CD4-positive, alpha-beta T cell treated with Interleukin-17A for 4 hours (primary cell): ENCODE measurements around the gene LYPD6B.

Experiments
- DNase-seq: peaks from one replicate; pipeline ENCODE4 v3.0.0-alpha.2; 2020; ENCODE audit warnings: mixed read lengths

Gene LYPD6B, protein sequence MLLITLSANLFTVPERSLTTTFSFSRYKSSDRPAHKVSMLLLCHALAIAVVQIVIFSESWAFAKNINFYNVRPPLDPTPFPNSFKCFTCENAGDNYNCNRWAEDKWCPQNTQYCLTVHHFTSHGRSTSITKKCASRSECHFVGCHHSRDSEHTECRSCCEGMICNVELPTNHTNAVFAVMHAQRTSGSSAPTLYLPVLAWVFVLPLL

GRCh38 chr2:149038442-149039212 is at the start of gene LYPD6B:
LYPD6B (plus strand) TSS chr2:149038699; CDS start chr2:149130949, 92,250 bp downstream.
- DNase-seq = no peak

DNA sequence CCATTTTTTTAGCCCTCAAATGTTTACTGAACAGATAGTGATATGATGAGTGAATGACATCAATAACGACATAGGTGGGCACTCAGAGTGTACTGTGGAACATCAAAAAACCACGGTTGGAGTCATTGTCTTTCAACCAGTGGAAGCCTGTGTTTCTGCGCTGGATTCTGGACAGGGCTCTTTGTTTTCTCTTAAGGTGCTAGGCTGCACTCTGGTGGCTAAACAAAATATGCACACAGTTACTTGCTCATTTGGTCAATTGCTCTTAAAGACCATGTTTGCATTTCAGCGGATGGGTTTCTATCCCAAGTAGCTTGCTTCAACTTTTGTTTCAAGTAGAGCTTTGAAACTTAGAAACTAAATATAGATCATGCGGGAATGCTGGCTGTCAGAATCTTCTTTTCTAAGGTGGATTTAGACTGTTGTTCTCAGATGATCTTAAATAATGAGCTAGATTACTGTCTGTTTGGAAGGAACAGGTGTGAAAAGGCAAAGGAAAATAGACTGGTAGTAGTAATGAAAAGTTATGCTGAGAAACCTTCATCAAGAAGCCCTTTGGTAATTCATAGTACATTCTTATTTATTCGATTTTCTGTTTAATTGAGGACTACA is 48.5 kb upstream of the LYPD6B start:
- DNase-seq = peak; percentile 54

DNA sequence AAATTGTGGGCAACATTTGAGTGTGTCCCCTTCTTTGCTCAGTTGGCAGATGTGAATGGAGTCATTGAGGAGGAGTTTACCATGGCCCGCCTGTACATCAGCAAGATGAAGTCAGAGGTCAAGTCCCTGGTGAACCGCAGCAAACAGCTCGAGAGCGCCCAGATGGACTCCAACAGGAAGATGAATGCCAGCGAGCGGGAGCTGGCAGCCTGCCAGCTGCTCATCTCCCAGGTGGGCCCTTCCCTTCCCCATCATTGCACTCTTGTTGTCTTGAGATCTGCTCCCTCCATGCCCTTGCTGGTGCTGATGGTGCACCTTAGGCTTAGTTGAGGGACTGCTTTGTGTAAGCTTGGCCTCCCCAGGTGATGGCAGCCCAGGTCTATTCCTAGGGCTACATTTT is 47.5 kb upstream of the LYPD6B start:
- DNase-seq = no peak

GRCh38 chr2:148992448-148992847 is 46.1 kb upstream of the LYPD6B start:
- no peak for DNase-seq

DNA sequence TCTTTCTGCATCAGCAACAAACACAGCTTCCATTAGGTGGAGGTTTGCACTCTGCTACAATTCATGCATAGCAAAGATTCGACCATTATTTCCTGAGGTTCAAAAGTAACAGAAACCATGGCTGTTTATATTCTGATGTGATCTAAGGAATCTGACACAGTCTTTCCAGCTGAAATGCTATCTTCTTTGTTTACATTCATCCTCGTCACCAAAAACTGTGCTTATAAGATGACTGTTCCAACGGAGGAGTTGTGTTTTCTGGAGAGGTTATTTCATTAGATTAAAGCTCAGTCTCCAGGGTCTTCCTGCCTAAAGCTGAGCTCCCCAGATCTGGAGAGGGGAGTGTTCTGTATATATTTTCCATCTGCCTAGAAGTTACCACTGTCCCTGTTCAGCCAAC is 45.1 kb upstream of the LYPD6B start:
- no peak for DNase-seq

DNA sequence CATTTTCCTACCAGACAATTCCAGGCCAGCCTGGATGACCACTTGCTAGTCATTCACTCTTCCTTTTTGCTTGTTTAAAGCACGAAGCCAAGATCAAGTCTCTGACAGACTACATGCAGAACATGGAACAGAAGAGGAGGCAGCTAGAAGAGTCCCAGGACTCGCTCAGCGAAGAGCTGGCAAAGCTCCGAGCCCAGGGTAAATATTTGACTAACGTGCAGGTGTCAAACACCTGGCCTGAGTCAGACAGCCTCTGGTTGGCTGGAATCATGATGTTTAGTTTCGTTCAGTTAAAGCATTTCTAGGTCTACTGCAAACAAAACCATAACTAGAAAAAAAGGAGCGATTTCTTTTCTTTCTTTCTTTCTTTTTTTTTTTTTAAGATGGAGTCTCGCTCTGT is 44.2 kb upstream of the LYPD6B start:
- no peak for DNase-seq

GRCh38 chr2:148996805-148997204 is 41.7 kb upstream of the LYPD6B start:
- DNase-seq = no peak

DNA sequence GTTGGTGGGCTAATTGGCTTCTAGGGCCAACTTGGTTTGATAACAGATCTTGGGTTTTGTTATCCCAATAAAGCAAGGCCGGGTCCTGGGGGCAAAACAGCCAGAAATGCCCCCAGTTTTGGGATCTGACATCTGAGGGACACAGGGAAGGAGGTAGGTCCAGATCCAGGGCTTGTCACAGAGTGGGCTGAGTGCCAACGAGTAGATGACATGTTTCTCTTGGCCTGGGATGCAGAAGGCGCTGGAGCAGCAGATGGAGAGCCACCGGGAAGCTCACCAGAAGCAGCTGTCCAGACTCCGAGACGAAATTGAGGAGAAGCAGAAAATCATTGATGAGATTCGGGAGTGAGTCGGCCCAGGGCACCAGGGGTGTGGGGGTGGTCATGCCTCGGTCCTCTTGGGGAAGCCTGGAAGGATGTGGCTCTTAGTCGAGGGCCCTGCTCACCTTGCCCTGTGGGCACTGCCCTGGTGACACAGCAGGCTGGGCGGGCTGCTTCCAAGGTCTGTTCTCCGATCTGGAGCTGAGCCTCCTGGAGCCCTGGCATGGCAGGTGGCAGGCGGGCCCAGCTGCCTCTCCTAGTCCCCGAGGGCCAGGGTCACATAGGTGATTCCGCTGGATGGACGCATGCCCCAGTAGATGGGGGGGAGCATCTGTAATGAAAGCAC is 40.2 kb upstream of the LYPD6B start:
- no peak for DNase-seq

GRCh38 chr2:148998831-148999200 is 39.7 kb upstream of the LYPD6B start:
- DNase-seq = no peak

DNA sequence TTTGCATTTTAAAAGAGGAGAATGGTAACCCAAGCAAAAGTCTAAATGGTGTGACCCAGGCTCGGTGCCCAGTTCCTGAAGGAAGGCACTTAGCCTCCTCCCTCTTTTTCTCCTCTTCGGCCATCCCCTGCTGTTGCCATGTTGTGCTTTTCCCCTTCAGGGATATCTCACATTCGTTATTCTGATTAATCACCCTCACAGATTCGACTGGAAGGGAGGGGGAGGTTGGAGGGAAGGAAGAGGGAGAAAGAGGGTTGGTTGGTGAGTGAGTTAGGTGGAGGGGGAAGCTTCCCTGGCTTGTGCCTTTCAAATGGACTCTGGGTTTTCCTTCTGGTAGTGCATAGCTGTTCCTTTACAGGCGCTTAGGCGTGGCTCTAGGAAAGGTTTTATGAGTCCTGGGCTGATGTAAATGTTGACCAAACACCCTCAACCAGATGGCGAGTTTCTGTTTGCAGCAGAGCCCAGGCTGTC is 39.0 kb upstream of the LYPD6B start:
- DNase-seq = no peak

- DNase-seq = no peak
Measured at GRCh38 chr2:149000158-149000938, 38.2 kb upstream of the LYPD6B start.

GRCh38 chr2:149001496-149001895 is 37.0 kb upstream of the LYPD6B start:
- DNase-seq = no peak

DNA sequence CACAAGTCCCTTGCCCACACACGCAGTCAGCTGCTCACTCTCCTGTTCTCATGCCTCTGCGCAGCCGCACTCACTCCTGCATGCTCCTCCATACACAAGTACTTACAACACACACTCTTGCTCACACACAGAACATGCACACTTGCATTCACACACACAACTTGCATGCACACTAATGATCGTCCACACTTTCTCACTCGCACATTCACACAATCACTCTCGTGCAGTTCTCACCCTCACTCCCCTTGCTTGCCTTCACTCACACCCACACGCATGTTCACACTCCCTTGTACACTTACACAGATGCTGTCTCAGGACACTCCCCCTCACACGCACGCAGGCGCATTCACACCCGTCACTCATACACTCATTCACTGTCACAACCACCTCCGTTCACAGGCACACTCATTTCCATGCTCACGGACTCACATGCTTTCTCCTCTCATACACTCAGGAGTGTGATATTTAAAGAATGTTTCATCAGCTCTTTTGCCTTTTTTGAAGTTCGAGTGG is 36.1 kb upstream of the LYPD6B start:
- DNase-seq = no peak

DNA sequence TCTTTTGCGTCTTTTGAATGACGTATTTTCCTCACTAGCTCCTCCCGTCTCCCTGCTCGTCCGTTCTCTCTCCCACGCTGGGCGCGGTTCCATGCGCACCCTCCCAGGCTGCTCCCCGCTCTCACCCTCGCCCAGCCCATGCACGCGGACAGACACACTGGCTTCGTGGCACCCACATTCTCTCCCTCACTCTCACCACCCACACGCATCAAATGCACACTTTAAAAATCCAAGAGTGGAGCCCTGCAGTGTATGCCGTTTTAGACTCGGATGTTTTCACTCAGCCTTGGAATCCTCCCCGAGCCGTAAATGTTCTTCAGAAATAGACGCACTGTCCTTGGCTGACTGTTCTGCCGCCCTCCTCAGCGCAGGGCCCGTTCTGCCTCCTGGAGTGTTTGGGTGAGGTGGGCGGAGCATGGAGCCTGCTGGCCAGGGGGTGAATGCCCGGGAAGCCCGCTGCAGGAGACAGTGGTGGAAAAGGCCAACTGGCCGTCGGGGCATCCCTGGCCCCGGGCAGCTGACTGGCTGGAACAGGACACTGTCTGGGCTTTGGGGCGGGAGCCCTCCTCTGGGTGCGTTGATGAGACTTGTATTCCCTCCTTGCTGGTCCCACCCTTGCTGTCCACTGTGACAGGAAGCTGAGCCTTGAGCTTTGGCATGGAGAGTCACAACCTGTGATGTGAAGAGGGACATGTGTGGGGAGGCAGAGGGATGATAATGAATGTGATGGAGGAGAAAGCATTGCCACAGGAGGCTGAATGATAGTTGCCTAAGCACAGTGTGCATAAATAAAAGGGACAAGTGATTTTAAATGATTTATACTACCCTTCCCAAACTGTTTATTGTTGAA is 35.4 kb upstream of the LYPD6B start:
- no peak for DNase-seq

DNA sequence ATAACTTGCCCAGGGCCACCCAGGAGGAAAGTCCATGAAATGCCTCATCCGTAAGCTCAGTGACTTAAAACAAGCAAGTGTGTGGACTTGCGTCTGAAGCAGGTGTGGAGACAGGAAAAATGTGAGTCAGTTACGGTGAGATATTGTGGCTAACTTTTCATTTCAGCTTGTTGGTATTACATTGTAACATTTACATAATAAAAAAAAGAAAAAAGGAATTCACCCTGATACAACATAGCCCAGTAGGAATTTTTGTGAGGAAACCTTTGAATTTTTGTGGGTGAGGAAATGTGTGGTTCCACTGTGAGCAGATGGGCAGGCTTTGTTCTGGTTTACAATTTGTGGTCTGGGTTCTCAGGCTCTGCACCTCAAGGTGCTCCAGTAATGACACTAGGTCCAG is 33.7 kb upstream of the LYPD6B start:
- no peak for DNase-seq

GRCh38 chr2:149005471-149006077 is 32.9 kb upstream of the LYPD6B start:
- no peak for DNase-seq

GRCh38 chr2:149006883-149007543 is 31.5 kb upstream of the LYPD6B start:
- no peak for DNase-seq

- no peak for DNase-seq
Measured at GRCh38 chr2:149008381-149008780, 30.1 kb upstream of the LYPD6B start.

DNA sequence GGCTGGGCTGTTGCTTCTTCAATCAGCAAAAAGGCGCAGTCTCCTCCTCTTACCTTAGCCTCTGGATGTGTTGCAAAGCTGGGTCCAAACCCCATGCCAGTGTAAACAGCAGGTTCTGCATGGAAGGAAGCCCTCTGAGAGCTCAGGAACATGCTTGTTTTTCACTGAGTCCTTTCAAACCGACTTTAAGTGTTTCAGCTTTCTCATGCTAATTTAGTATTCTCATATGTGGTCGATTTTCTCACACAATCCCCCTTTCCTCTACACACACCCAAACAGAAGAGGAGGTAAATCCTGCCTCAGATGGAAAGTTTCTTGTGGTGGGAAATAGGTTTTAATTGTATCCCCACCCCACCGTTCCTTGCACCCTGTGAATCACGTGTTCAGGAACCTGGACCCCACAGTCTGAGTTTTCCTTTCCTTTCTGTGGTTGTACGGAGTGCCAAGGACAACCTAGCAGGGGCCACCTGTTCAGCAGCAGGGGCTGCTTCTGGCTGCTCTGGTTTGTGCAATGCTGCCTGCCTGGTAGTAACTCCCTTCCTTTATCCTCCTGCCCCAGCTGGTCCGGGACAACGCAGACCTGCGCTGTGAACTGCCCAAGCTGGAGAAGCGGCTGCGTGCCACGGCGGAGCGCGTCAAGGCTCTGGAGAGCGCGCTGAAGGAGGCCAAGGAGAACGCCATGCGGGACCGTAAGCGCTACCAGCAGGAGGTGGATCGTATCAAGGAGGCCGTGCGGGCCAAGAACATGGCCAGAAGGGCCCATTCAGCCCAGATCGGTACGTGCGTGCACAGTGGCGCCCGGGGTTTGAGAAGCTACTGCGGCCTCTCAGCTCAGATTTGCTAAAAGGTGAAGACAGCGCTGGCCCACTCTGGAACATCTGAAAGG is 28.7 kb upstream of the LYPD6B start:
- no peak for DNase-seq
